Prostate gland (tissue), 2 donors: Measurements from ENCODE around the gene SCN5A.

Experiments
- POLR2A ChIP-seq: fragments of 450-650 bp; IDR thresholded peaks from one replicate; pipeline ENCODE4 v1.6.1; 2016; ENCODE audit warnings: antibody characterized with exemption, mild to moderate bottlenecking
- POLR2AphosphoS5 ChIP-seq: sonication (generic); formaldehyde crosslinking; IDR thresholded peaks from one replicate; pipeline ENCODE4 v1.6.1; 2017; ENCODE audit warnings: antibody characterized with exemption
- TF ChIP-seq, protein P1 (sequence below), 4 experiments: fragments of 200-600 bp in 2 of 4; fragments of 450-650 bp in 2 of 4; sonication (generic) in 2 of 4; IDR thresholded peaks; 1 replicate in 3 of 4; 2 replicates in 1 of 4; pipeline ENCODE4 v1.5.1; 2016 to 2019; ENCODE audit warnings: antibody characterized with exemption in 4 of 4, mild to moderate bottlenecking in 2 of 4, moderate library complexity in 2 of 4

DNA sequence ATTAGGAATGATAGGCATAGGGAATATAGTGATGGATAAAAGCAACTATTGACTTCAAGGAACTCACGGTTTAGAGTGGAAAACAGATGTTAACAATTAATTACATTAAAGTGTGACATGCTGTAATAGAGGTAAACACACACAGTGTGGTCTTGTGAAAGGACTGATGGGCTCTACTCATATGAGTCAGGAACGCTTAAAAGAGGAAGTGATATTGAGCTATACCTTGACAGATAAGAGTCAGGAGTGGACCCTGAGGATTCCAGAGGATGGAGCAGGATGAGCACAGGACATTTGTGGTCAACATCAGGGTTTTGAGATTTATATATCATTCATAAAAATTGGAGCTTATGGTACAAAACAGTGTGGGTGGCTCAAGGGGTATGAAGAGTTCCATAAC, 142.4 kb downstream of the SCN5A start:
- TF ChIP-seq, protein P1, sequence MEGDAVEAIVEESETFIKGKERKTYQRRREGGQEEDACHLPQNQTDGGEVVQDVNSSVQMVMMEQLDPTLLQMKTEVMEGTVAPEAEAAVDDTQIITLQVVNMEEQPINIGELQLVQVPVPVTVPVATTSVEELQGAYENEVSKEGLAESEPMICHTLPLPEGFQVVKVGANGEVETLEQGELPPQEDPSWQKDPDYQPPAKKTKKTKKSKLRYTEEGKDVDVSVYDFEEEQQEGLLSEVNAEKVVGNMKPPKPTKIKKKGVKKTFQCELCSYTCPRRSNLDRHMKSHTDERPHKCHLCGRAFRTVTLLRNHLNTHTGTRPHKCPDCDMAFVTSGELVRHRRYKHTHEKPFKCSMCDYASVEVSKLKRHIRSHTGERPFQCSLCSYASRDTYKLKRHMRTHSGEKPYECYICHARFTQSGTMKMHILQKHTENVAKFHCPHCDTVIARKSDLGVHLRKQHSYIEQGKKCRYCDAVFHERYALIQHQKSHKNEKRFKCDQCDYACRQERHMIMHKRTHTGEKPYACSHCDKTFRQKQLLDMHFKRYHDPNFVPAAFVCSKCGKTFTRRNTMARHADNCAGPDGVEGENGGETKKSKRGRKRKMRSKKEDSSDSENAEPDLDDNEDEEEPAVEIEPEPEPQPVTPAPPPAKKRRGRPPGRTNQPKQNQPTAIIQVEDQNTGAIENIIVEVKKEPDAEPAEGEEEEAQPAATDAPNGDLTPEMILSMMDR (IDR thresholded peaks at IDR 0.05): no peak
- no peak for TF ChIP-seq POLR2AphosphoS5
- no peak for TF ChIP-seq POLR2A
